Measurements from ENCODE around the gene OR6B2. TPM values are rescaled to one million over a fixed set of nuclear protein-coding genes. Genes with fewer than 3 reads are reported as not detected.

OR6B2 gene
- total RNA-seq, 1 experiment from 2014 or later = not detected

DNA sequence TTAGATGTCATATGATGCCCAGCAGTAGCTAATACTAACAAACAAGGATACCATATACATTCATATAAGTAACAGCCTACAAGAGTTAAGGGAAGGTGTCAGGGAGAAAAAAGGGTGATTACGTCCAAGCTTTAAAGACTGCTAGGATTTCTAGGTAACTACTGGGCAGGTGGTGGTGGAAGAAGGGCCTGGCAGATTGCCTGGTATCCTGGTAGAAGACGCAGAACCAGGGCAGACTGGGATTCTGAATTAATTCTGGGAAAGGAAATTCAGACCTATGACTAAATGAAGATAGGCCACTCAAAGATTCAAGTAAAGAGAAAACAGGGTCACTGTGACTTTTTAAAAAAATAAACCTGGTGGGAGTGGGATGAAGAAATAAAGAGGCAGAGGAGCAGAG, 36.9 kb downstream of the OR6B2 start:
- Histone ChIP-seq H3K36me3 (ENCODE audit: insufficient read depth, low read length, poor library complexity, severe bottlenecking) (peaks cover 15% of the 10 kb centered on the region), H3K9me3 (ENCODE audit: low read depth, low read length, poor library complexity, severe bottlenecking) (no peaks in the 10 kb centered on the region), H3K27ac (ENCODE audit: low read depth, low read length, poor library complexity, severe bottlenecking) (no peak overlapping the region), H3K27me3 (replicated peaks; ENCODE audit: insufficient read depth, low read depth, low read length, poor library complexity) (no peaks in the 10 kb centered on the region), H3K4me3 (ENCODE audit: low read depth, low read length, poor library complexity, severe bottlenecking) (no peak overlapping the region), H3K4me1 (ENCODE audit: insufficient read depth, low read length, poor library complexity, severe bottlenecking) (no peaks in the 10 kb centered on the region)
- ChIA-PET CTCF (no interaction called here), POLR2A (ENCODE audit: low non-redundant PET) (no interaction called here)
- BruUV-seq (replicated peaks) = no TSS peak
- no peak for DNase-seq (ENCODE audit: low spot score)
- intact Hi-C loops (cut with micrococcal nuclease; ENCODE audit: unreplicated experiment) = no loop called here
- no peak for TF ChIP-seq EZH2 (IDR thresholded peaks at IDR 0.05; ENCODE audit: borderline replicate concordance, low read depth, low read length, poor library complexity, severe bottlenecking)
- TF ChIP-seq, protein P1, sequence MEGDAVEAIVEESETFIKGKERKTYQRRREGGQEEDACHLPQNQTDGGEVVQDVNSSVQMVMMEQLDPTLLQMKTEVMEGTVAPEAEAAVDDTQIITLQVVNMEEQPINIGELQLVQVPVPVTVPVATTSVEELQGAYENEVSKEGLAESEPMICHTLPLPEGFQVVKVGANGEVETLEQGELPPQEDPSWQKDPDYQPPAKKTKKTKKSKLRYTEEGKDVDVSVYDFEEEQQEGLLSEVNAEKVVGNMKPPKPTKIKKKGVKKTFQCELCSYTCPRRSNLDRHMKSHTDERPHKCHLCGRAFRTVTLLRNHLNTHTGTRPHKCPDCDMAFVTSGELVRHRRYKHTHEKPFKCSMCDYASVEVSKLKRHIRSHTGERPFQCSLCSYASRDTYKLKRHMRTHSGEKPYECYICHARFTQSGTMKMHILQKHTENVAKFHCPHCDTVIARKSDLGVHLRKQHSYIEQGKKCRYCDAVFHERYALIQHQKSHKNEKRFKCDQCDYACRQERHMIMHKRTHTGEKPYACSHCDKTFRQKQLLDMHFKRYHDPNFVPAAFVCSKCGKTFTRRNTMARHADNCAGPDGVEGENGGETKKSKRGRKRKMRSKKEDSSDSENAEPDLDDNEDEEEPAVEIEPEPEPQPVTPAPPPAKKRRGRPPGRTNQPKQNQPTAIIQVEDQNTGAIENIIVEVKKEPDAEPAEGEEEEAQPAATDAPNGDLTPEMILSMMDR (conservative IDR thresholded peaks at IDR 0.05; ENCODE audit: low read depth, low read length) = no peak

DNA sequence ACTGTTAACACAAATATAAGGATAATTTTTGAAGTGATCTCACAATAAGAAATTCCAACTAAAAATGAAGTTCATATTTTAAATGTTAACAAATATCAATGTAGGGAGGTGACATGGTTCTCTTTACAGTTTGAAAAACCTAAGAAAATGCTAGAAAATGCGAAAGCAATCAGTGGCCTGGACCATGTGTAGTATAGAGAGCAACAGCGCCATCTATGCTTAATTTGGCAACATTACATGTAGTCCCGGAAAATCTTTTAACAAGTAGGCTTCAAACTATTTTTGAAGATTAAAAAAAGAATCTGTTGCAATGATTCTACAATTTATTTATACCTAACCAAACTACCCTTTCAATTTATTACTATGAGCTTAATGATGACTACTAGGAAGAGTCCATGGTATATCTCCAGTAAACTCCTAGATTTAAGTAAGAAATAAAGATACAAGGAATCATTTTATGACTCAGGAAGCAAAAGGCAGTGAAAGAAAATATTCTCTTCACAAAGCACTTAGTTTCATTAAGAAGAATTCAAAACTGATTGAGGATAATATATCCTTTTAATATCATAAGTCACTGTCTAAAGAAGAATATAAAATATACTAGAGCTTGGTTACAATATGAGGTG, 38.4 kb downstream of the OR6B2 start:
- ChIA-PET POLR2A (ENCODE audit: low non-redundant PET) (no interaction called here), CTCF (no interaction called here)
- peak; percentile 62 for DNase-seq (ENCODE audit: low spot score)
- no peaks in the 10 kb centered on the region for H3K27me3 ChIP-seq (replicated peaks; ENCODE audit: insufficient read depth, low read depth, low read length, poor library complexity)
- H3K36me3 ChIP-seq (ENCODE audit: insufficient read depth, low read length, poor library complexity, severe bottlenecking) = peaks cover 24% of the 10 kb centered on the region
- intact Hi-C loops (cut with micrococcal nuclease; ENCODE audit: unreplicated experiment) = no loop called here
- H3K4me1 ChIP-seq (ENCODE audit: insufficient read depth, low read length, poor library complexity, severe bottlenecking) = no peaks in the 10 kb centered on the region
- TF ChIP-seq, protein P1 (conservative IDR thresholded peaks at IDR 0.05; ENCODE audit: low read depth, low read length) = peak; percentile 84
- TF ChIP-seq EZH2 (IDR thresholded peaks at IDR 0.05; ENCODE audit: borderline replicate concordance, low read depth, low read length, poor library complexity, severe bottlenecking) = no peak
- BruUV-seq (replicated peaks) = no TSS peak
- no peak overlapping the region for H3K4me3 ChIP-seq (ENCODE audit: low read depth, low read length, poor library complexity, severe bottlenecking)
- no peak overlapping the region for H3K27ac ChIP-seq (ENCODE audit: low read depth, low read length, poor library complexity, severe bottlenecking)
- no peaks in the 10 kb centered on the region for H3K9me3 ChIP-seq (ENCODE audit: low read depth, low read length, poor library complexity, severe bottlenecking)

DNA sequence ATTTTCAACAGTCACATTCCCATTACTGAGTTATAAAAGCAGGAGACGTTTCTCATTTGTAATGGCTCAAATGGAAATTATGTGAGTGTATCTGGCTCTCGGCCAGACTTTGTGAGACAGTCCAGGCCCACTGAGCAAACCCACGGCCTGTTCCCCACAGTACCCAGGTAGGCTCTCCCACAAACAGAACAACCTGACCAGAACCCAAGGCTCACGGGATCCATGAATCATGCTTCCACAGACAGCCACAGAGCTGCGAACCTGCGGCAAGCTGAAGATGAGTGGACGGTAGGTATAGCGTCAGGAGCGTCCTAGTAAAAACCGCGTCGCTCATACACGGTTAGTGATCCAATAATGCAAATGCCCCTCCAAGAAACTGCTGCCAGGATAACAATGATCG, 39.3 kb downstream of the OR6B2 start:
- ChIA-PET CTCF (no interaction called here), POLR2A (ENCODE audit: low non-redundant PET) (no interaction called here)
- intact Hi-C loops (cut with micrococcal nuclease; ENCODE audit: unreplicated experiment) = no loop called here
- H3K4me1 ChIP-seq (ENCODE audit: insufficient read depth, low read length, poor library complexity, severe bottlenecking) = no peaks in the 10 kb centered on the region
- peaks cover 32% of the 10 kb centered on the region for H3K36me3 ChIP-seq (ENCODE audit: insufficient read depth, low read length, poor library complexity, severe bottlenecking)
- TF ChIP-seq, protein P1 (conservative IDR thresholded peaks at IDR 0.05; ENCODE audit: low read depth, low read length) = no peak
- TF ChIP-seq EZH2 (IDR thresholded peaks at IDR 0.05; ENCODE audit: borderline replicate concordance, low read depth, low read length, poor library complexity, severe bottlenecking) = no peak
- H3K27ac ChIP-seq (ENCODE audit: low read depth, low read length, poor library complexity, severe bottlenecking) = no peak overlapping the region
- H3K9me3 ChIP-seq (ENCODE audit: low read depth, low read length, poor library complexity, severe bottlenecking) = no peaks in the 10 kb centered on the region
- no peak for DNase-seq (ENCODE audit: low spot score)
- no peak overlapping the region for H3K4me3 ChIP-seq (ENCODE audit: low read depth, low read length, poor library complexity, severe bottlenecking)
- BruUV-seq (replicated peaks) = no TSS peak
- no peaks in the 10 kb centered on the region for H3K27me3 ChIP-seq (replicated peaks; ENCODE audit: insufficient read depth, low read depth, low read length, poor library complexity)
